ENCODE results near the gene ADAMTS13.

GRCh38 chr9:133506653-133507038, 84.5 kb downstream of the ADAMTS13 start:
- TF ChIP-seq CTCF (IDR thresholded peaks at IDR 0.05) (no peak), POLR2A (IDR thresholded peaks at IDR 0.05) (no peak)

Measured in Peyer's patch (tissue), 4 donors.